ENCODE measurements around the gene HES7.

The HES7 gene

DNA sequence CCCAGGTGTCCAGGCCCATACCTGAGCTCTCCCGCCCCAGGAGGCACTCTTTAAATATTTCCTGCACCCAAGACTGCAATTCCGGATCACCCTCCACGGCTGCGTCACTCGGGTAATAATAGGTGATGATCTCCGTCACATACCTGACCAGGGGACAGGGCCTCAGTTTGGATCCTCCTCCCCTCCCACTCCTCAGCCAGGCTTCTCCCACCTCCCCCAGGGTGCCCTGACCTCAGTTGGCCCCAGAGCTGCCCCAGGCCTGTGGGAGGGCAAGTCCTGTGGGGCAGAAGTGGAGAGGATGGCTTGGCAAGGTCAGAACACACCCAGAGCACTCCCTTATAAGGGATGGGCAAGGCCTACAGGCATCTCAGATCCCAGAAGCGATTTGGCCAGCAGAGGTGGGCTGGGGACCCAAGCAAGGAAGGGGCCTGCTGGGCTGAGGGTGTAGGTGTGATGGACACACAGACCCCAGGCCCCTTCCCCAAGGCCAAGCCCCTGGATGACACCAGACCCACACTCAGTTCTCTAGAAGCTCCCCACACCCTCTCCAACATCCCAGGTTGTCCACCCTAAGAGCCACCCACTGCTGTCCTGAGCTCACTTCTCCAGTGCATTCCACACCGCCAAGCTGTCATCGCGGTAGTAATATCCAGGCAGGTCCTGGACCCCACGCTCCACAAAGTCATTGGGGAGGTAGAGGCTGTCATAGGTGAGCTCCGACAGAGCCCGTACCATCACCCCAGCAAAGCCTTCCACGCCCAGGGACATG lies 48.1 kb downstream of the HES7 start:
- DNase-seq (ENCODE audit: low read depth) = no peak
- no peak overlapping the region for H3K4me3 ChIP-seq (replicated peaks; ENCODE audit: low read depth, low read length)
- TF ChIP-seq, protein P1, sequence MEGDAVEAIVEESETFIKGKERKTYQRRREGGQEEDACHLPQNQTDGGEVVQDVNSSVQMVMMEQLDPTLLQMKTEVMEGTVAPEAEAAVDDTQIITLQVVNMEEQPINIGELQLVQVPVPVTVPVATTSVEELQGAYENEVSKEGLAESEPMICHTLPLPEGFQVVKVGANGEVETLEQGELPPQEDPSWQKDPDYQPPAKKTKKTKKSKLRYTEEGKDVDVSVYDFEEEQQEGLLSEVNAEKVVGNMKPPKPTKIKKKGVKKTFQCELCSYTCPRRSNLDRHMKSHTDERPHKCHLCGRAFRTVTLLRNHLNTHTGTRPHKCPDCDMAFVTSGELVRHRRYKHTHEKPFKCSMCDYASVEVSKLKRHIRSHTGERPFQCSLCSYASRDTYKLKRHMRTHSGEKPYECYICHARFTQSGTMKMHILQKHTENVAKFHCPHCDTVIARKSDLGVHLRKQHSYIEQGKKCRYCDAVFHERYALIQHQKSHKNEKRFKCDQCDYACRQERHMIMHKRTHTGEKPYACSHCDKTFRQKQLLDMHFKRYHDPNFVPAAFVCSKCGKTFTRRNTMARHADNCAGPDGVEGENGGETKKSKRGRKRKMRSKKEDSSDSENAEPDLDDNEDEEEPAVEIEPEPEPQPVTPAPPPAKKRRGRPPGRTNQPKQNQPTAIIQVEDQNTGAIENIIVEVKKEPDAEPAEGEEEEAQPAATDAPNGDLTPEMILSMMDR (IDR thresholded peaks at IDR 0.05; ENCODE audit: low read length, missing control alignments) = no peak

DNA sequence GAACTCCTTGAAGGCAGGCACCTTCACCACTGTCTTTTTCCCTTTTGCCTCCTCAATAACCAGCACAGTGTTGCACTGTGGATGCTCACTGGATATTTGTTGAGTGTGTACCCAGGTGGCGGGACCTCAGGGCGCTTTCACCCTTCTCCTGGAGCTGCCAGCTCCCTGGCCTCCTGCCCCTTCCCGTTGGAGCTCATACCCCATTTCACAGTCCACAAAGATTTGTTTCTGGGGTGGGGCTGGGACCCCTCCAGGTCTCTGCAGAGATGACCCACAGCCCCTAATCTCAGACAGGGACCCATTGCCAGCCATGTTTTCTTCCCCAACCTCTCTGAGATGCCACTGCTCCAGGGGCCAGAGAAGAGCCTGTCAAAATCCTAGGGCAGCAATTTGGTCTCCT lies 48.8 kb downstream of the HES7 start:
- DNase-seq (ENCODE audit: low read depth) = no peak
- TF ChIP-seq, protein P1 (IDR thresholded peaks at IDR 0.05; ENCODE audit: low read length, missing control alignments) = no peak
- no peak overlapping the region for H3K4me3 ChIP-seq (replicated peaks; ENCODE audit: low read depth, low read length)

DNA sequence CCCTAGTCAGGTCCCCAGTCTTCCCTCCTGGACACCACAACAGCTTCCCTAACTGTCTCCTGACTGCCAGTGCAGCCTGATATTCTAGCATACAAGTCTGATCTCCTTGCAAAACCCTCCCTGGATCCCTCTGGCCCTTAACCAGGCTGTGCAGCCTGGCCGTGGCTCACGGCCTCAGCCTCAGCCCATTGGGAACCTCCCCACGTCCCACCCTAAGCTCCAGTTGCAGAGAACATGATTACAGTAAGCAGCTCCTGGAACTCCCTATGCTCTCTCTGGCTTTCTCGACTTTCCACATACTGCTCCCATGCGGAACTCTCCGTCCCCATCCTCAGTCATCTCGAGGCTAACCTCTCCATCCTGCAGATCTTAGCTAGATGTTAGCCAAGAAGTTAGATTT lies 49.4 kb downstream of the HES7 start:
- H3K4me3 ChIP-seq (replicated peaks; ENCODE audit: low read depth, low read length) = no peak overlapping the region
- no peak for DNase-seq (ENCODE audit: low read depth)
- TF ChIP-seq, protein P1 (IDR thresholded peaks at IDR 0.05; ENCODE audit: low read length, missing control alignments) = no peak

DNA sequence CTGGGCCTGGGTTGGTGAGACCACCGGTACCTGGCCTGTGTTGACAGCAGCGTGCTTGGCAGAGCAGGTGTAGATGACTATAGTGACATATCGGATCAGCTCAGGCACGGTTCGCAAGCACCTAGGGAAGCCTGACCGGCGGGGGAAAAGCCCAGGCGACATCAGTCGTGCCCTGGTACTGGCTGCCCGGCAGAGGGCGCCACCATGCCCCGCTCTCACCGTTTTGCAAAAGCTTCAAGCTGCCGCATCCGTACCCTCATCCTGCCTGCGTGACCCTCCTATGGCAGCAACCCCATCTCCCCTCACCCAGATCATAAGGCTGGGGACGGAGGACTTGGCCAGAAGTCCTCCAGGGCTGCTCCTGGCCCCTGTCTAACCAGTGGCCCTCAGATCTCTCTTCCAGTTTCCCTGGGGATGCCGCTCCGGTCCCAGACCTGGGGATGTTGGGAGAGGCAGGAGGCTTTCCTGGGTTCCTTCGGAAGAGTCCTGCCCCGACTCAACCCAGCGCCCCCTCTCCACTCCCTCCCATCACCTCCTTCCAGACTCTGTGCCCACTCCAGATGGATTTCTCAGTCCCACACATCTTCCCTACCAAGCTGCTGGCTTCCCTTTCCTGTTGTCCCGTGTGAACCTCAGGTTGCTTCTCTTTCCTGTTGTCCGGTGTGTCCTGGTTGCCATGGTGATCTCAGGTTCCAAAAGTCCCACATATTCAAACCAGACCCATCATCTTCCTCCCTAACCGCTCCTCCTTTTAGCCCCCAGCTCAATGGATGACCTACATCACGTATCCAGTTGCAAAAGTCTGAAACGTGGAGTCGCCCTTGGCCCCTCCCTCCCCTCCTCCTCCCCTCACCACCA lies 50.0 kb downstream of the HES7 start:
- TF ChIP-seq, protein P1 (IDR thresholded peaks at IDR 0.05; ENCODE audit: low read length, missing control alignments) = peak; percentile 89
- H3K4me3 ChIP-seq (replicated peaks; ENCODE audit: low read depth, low read length) = no peak overlapping the region
- peak; percentile 71 for DNase-seq (ENCODE audit: low read depth)

DNA sequence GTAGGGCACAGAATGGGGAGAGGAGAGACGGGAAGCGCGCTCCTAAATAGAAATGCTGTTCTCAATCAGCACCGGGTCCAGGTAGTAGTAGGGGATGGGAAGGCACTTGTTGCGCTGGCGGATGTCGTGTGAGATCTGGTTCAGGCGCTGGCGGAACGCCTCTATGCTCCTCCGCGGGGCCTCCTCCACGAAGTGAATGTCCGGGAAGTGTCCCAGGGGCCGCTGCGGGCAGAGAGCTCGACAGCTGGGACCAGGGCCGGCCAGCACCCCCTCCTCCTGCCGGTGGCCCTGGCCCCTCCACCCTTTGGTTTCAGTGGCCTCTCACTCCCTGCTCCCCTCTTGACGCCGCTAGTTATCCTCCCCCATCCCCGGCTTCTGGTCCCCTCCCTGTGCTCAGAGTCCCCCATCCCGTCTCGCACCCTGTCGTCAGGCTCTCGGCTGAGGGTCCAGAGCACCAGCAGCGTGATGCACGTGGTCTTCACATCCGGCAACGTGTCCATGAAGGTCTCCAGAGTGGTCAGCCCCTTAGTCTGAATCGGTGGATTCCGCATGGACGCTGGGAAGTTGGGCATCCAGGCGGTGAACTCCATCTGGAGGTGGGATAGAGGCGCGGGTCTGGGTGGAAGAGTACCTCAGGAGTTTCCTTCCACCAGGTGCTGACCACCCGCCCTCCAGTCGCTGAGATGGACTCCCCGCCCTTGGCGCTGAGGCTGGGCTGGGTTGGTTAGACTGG lies 51.0 kb downstream of the HES7 start:
- TF ChIP-seq, protein P1 (IDR thresholded peaks at IDR 0.05; ENCODE audit: low read length, missing control alignments) = no peak
- H3K4me3 ChIP-seq (replicated peaks; ENCODE audit: low read depth, low read length) = no peak overlapping the region
- DNase-seq (ENCODE audit: low read depth) = no peak

DNA sequence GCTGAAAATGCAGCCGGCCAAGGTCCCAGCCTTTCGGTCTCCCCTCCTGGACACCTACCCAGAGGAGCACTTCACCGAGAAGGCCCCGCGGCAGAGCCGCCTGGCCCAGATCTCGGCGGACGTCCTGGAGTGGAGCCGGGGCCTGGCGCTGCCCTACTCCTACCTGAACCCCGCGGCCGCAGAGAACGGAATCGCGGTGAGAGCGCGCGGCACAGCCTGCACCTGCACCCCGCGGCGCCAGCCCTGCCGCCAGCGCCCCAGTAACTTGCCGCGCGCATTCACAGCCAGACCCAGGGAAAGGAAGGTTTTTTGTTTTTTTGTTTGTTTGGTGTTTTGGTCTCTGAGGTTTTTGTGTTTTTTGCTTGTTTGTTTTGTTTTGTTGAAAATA lies 51.6 kb downstream of the HES7 start:
- no peak overlapping the region for H3K4me3 ChIP-seq (replicated peaks; ENCODE audit: low read depth, low read length)
- TF ChIP-seq, protein P1 (IDR thresholded peaks at IDR 0.05; ENCODE audit: low read length, missing control alignments) = no peak
- DNase-seq (ENCODE audit: low read depth) = no peak
